Choroid plexus epithelial cell (primary cell): ENCODE measurements around the gene RHD.
"Not testable (repeated sequence)": the region's sequence is repeated elsewhere in the genome, so short reads cannot be mapped to it uniquely, and the experiment has no call there.

Source experiments
- DNase-seq: peaks from one replicate; pipeline ENCODE4 v3.0.0-alpha.2; 2010; ENCODE audit warnings: low read depth
- H3K4me3 ChIP-seq: 2 replicates; pipeline ENCODE4 v1.5.1; 2011; ENCODE audit warnings: low read depth, mild to moderate bottlenecking, control low read depth, low read length, moderate library complexity
- CTCF ChIP-seq: conservative IDR thresholded peaks from 2 replicates; pipeline ENCODE4 v1.5.1; 2011; ENCODE audit warnings: low read depth, mild to moderate bottlenecking, control low read depth, inconsistent platforms, low read length, moderate library complexity

RHD gene

GRCh38 chr1:25369241-25369640 lies 96.9 kb downstream of the RHD start:
- no peak for DNase-seq
- no peak for TF ChIP-seq CTCF
- H3K4me3 ChIP-seq: no peak overlapping the region

- not testable (repeated sequence) for DNase-seq, H3K4me3 ChIP-seq
Observed at GRCh38 chr1:25369691-25370271, 97.5 kb downstream of the RHD start.

GRCh38 chr1:25371757-25372156 lies 99.4 kb downstream of the RHD start:
- not testable (repeated sequence) for H3K4me3 ChIP-seq
- peak; percentile 79 for DNase-seq

GRCh38 chr1:25378367-25378766 lies 106.1 kb downstream of the RHD start:
- not testable (repeated sequence) for DNase-seq, H3K4me3 ChIP-seq
